Naive thymus-derived CD4-positive, alpha-beta T cell (primary cell): ENCODE results near the gene ALDOA. TPM values are rescaled to one million over a fixed set of nuclear protein-coding genes. Genes with fewer than 3 reads are reported as not detected.

Source experiments
- ATAC-seq: fragments of 150-1000 bp; cut with Tn5 transposase; 2 replicates; pipeline ENCODE4 v1.10.0; 2021; ENCODE audit warnings: mild to moderate bottlenecking, moderate library complexity
- CTCF ChIA-PET: fragments of 350-600 bp; sonication (Branson Sonifier 250); formaldehyde crosslinking; loops from one replicate; lab custom pipeline; 2021; ENCODE audit warnings: antibody characterized with exemption; lab: Charles Lee
- POLR2A ChIA-PET: fragments of 350-600 bp; sonication (Branson Sonifier 250); formaldehyde crosslinking; loops from one replicate; lab custom pipeline; 2021; ENCODE audit warnings: antibody characterized with exemption, inconsistent platforms; lab: Charles Lee
- DNase-seq, 9 donors: peaks; one replicate each; pipeline versions ENCODE4 v3.0.0 to v3.0.0-alpha.2; 2020 to 2022; ENCODE audit warnings: mixed read lengths in 1 of 9
- H3K27ac ChIP-seq: one replicate; pipeline ENCODE4 v1.7.0; 2013; ENCODE audit warnings: mild to moderate bottlenecking, low read depth, low read length, moderate library complexity
- H3K27me3 ChIP-seq, 2 donors: one replicate each; pipeline ENCODE4 v1.7.0; 2013; ENCODE audit warnings: low read length in 2 of 2, mild to moderate bottlenecking in 2 of 2, moderate library complexity in 2 of 2; ENCODE audit not compliant: control insufficient read depth in 2 of 2, insufficient read depth in 2 of 2
- H3K36me3 ChIP-seq, 3 experiments: 1 replicate in 2 of 3; 2 replicates in 1 of 3; pipeline ENCODE4 v1.7.0; 2013; ENCODE audit warnings: low read length in 3 of 3, mild to moderate bottlenecking in 3 of 3, moderate library complexity in 1 of 3; ENCODE audit not compliant: insufficient read depth in 3 of 3, control insufficient read depth in 2 of 3
- H3K4me1 ChIP-seq, 2 donors: one replicate each; pipeline ENCODE4 v1.7.0; 2013; ENCODE audit warnings: low read length in 2 of 2, mild to moderate bottlenecking in 2 of 2, moderate library complexity in 1 of 2; ENCODE audit not compliant: control insufficient read depth in 2 of 2, insufficient read depth in 2 of 2
- H3K4me3 ChIP-seq: 2 replicates; pipeline ENCODE4 v1.7.0; 2013; ENCODE audit warnings: mild to moderate bottlenecking, low read length
- H3K9me3 ChIP-seq, 3 experiments: 1 replicate in 2 of 3; 2 replicates in 1 of 3; pipeline ENCODE4 v1.7.0; 2013; ENCODE audit warnings: low read length in 3 of 3; ENCODE audit not compliant: control insufficient read depth in 2 of 3
- H3K27ac Mint-ChIP-seq, 9 donors: one replicate each; pipeline ENCODE4 v1.8.0; 2020 to 2022; ENCODE audit warnings: mixed read lengths in 9 of 9, mild to moderate bottlenecking in 8 of 9, moderate library complexity in 5 of 9, inconsistent platforms in 2 of 9
- H3K27me3 Mint-ChIP-seq, 5 donors: one replicate each; pipeline ENCODE4 v1.8.0; 2021 to 2022; ENCODE audit warnings: mixed read lengths in 5 of 5, mild to moderate bottlenecking in 1 of 5
- H3K36me3 Mint-ChIP-seq, 5 donors: one replicate each; pipeline ENCODE4 v1.8.0; 2020 to 2022; ENCODE audit warnings: mixed read lengths in 5 of 5, mild to moderate bottlenecking in 3 of 5, inconsistent platforms in 1 of 5
- H3K4me1 Mint-ChIP-seq, 7 donors: one replicate each; pipeline ENCODE4 v1.8.0; 2020 to 2022; ENCODE audit warnings: mixed read lengths in 7 of 7, mild to moderate bottlenecking in 3 of 7, inconsistent platforms in 1 of 7
- H3K4me3 Mint-ChIP-seq, 10 donors: one replicate each; pipeline ENCODE4 v1.8.0; 2020 to 2022; ENCODE audit warnings: mild to moderate bottlenecking in 10 of 10, mixed read lengths in 10 of 10, moderate library complexity in 6 of 10, inconsistent platforms in 2 of 10
- H3K9me3 Mint-ChIP-seq, 11 donors: one replicate each; pipeline ENCODE4 v1.8.0; 2020 to 2022; ENCODE audit warnings: mixed read lengths in 11 of 11, mild to moderate bottlenecking in 4 of 11, inconsistent platforms in 1 of 11, moderate library complexity in 1 of 11
- intact Hi-C, 2 donors: fragments of 100-400 bp; cut with micrococcal nuclease; formaldehyde crosslinking; loops; one replicate each; pipeline ENCODE4 v1.15.1; 2023
- polyA plus RNA-seq, 2 donors: library from polyadenylated mRNA; unstranded; fragments of 300-500 nt; fragmentation: Illumina TruSeq; gene quantifications; one replicate each; pipeline ENCODE4 v1.2.3, GENCODE V29; 2021
- total RNA-seq, 6 experiments: library from RNA in 5 of 6; stranded (reverse) in 5 of 6; gene quantifications; 1 replicate in 5 of 6; 2 replicates in 1 of 6; pipeline ENCODE4 v1.2.3 and lab custom pipeline; 2021 to 2026

The ALDOA gene
- total and polyA plus RNA-seq, 7 experiments from 2014 or later: 356 to 1,619 (median 627) TPM

GRCh38 chr16:30054959-30055553, 10.5 kb upstream of the ALDOA start:
- CTCF ChIA-PET: interaction anchor here (0.6 to 1.9 kb wide), 8 partner anchors 10 to 1199 kb away, joined by 3 to 10 read pairs (median 4); partner anchors contain the start of genes ALDOA and TLCD3B
- intact Hi-C loops: loop anchor here (1.0 to 5.0 kb wide), 2 partner anchors 13 to 37 kb away; partner anchors contain the start of gene TBX6 (in 1 of the 2)
- Mint-ChIP-seq H3K36me3 (no peaks in the 10 kb centered on the region), H3K27me3 (no peaks in the 10 kb centered on the region), H3K9me3 (peaks cover 0 to 1% (median 0%) of the 10 kb centered on the region in 11 donors), H3K4me1 (peaks cover 6 to 35% (median 24%) of the 10 kb centered on the region in 7 donors), H3K27ac (peak overlapping the region in 8 of 9 donors; percentile 16 to 82 (median 70)), H3K4me3 (peak overlapping the region; percentile 11 to 88 (median 58))
- H3K4me3 ChIP-seq: no peak overlapping the region
- no peaks in the 10 kb centered on the region for H3K27me3 ChIP-seq
- ATAC-seq: peak; percentile 75
- peak in 7 of 9 donors; percentile 31 to 63 (median 40) for DNase-seq
- H3K36me3 ChIP-seq: no peaks in the 10 kb centered on the region
- peaks cover 4 to 5% of the 10 kb centered on the region in 2 donors for H3K4me1 ChIP-seq
- no peaks in the 10 kb centered on the region for H3K9me3 ChIP-seq
- POLR2A ChIA-PET: interaction anchor here (0.6 to 7.7 kb wide), 8 partner anchors 8 to 574 kb away, joined by 3 to 48 read pairs (median 3); partner anchors contain the start of genes ALDOA, CORO1A and YPEL3
- H3K27ac ChIP-seq: no peak overlapping the region

DNA sequence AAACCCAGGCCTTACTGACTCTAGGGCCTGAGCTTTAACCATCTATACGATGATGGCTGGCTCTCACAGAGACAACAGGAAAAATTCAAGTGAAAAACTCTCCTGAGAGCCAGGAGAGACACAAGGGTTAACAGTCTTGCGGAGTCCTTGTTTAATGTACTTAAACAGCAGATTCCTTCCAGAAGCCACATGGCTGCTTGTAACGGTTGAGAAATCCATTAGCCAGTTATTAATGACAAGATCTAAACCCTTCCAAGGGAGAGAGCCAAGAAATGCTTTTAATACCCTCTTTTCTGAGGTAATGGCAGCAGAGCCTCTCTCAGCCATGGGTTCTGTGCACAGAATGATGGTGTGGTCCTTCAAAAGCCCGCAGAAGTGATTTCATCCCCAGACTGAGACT, 5.2 kb upstream of the ALDOA start:
- Histone ChIP-seq H3K9me3 (no peaks in the 10 kb centered on the region), H3K27ac (no peak overlapping the region), H3K27me3 (no peaks in the 10 kb centered on the region), H3K36me3 (peaks cover 0 to 7% (median 0%) of the 10 kb centered on the region in 3 experiments), H3K4me3 (no peak overlapping the region), H3K4me1 (peaks cover 0 to 8% of the 10 kb centered on the region in 2 donors)
- intact Hi-C loops: loop anchor here in 1 of 2 donors (10.0 kb wide), 1 partner anchor 344 kb away; the partner anchor contains the start of gene ZNF771
- ATAC-seq: no peak
- peak overlapping the region in 1 of 10 donors; percentile 73 for H3K4me3 Mint-ChIP-seq
- H3K9me3 Mint-ChIP-seq: no peaks in the 10 kb centered on the region
- H3K4me1 Mint-ChIP-seq: peaks cover 2 to 10% (median 8%) of the 10 kb centered on the region in 7 donors
- no peak for DNase-seq
- no peaks in the 10 kb centered on the region for H3K27me3 Mint-ChIP-seq
- POLR2A ChIA-PET: interaction anchor here (1.0 kb wide), 1 partner anchor 659 kb away, joined by 4 read pairs; no protein-coding TSS in a partner anchor
- H3K27ac Mint-ChIP-seq: peak overlapping the region in 3 of 9 donors; percentile 31 to 72 (median 31)
- H3K36me3 Mint-ChIP-seq: peaks cover 0 to 1% (median 0%) of the 10 kb centered on the region in 5 donors
- CTCF ChIA-PET: no interaction called here

- intact Hi-C loops: loop anchor here in 1 of 2 donors (10.0 kb wide), 1 partner anchor 344 kb away; the partner anchor contains the start of gene ZNF771
- H3K27me3 ChIP-seq: no peaks in the 10 kb centered on the region
- peaks cover 2 to 9% (median 7%) of the 10 kb centered on the region in 7 donors for H3K4me1 Mint-ChIP-seq
- H3K4me3 ChIP-seq: no peak overlapping the region
- H3K9me3 Mint-ChIP-seq: no peaks in the 10 kb centered on the region
- ChIA-PET CTCF (interaction anchor here (1.3 kb wide), 1 partner anchor 349 kb away, joined by 3 read pairs; no protein-coding TSS in a partner anchor), POLR2A (interaction anchor here (1.1 to 1.6 kb wide), 3 partner anchors 28 to 122 kb away, joined by 3 to 5 read pairs (median 3); partner anchors contain the start of gene CORO1A)
- H3K36me3 ChIP-seq: peaks cover 0 to 12% (median 0%) of the 10 kb centered on the region in 3 experiments
- H3K4me3 Mint-ChIP-seq: no peak overlapping the region
- H3K27ac ChIP-seq: no peak overlapping the region
- H3K36me3 Mint-ChIP-seq: peaks cover 0 to 1% (median 0%) of the 10 kb centered on the region in 5 donors
- H3K27ac Mint-ChIP-seq: peak overlapping the region in 3 of 9 donors; percentile 31 to 72 (median 31)
- no peak for ATAC-seq
- no peak for DNase-seq
- H3K27me3 Mint-ChIP-seq: no peaks in the 10 kb centered on the region
- no peaks in the 10 kb centered on the region for H3K9me3 ChIP-seq
- H3K4me1 ChIP-seq: peaks cover 0 to 8% of the 10 kb centered on the region in 2 donors
Observed at GRCh38 chr16:30060836-30061554, 4.6 kb upstream of the ALDOA start.

- Histone ChIP-seq H3K27me3 (no peaks in the 10 kb centered on the region), H3K4me1 (peaks cover 13 to 24% of the 10 kb centered on the region in 2 donors), H3K27ac (peak overlapping the region; percentile 83), H3K36me3 (peaks cover under 1 to 28% (median 4%) of the 10 kb centered on the region in 3 experiments), H3K9me3 (no peaks in the 10 kb centered on the region), H3K4me3 (peak overlapping the region; percentile 94)
- ChIA-PET POLR2A (interaction anchor here (0.6 to 6.3 kb wide), 11 partner anchors 8 to 1184 kb away, joined by 3 to 94 read pairs (median 4); partner anchors contain the start of genes CORO1A, PAGR1, TAOK2 and TBX6), CTCF (interaction anchor here (0.7 to 1.9 kb wide), 3 partner anchors 12 to 308 kb away, joined by 3 to 8 read pairs (median 4); partner anchors contain the start of gene PPP4C)
- intact Hi-C loops: loop anchor here in 1 of 2 donors (10.0 kb wide), 1 partner anchor 341 kb away; the partner anchor contains the start of gene ZNF771
- Mint-ChIP-seq H3K27me3 (no peaks in the 10 kb centered on the region), H3K4me3 (peak overlapping the region; percentile 96 to 100 (median 99)), H3K36me3 (peaks cover 0 to 18% (median 9%) of the 10 kb centered on the region in 5 donors), H3K9me3 (no peaks in the 10 kb centered on the region), H3K27ac (peak overlapping the region; percentile 30 to 99 (median 98)), H3K4me1 (peaks cover 16 to 27% (median 21%) of the 10 kb centered on the region in 7 donors)
- ATAC-seq (no peak), DNase-seq (no peak)
Observed at GRCh38 chr16:30063278-30063892, 2.2 kb upstream of the ALDOA start.

GRCh38 chr16:30063893-30064728, 1.4 kb upstream of the ALDOA start:
- ChIA-PET POLR2A (interaction anchor here (0.7 to 6.3 kb wide), 22 partner anchors 9 to 595 kb away, joined by 3 to 159 read pairs (median 6); partner anchors contain the start of genes CORO1A, KCTD13, PAGR1 and PPP4C), CTCF (interaction anchor here (0.6 to 1.9 kb wide), 5 partner anchors 9 to 344 kb away, joined by 3 to 8 read pairs (median 4); partner anchors contain the start of genes PPP4C and ZNF771)
- H3K36me3 Mint-ChIP-seq: peaks cover 0 to 25% (median 13%) of the 10 kb centered on the region in 5 donors
- Histone ChIP-seq H3K9me3 (no peaks in the 10 kb centered on the region), H3K4me1 (peaks cover 13 to 30% of the 10 kb centered on the region in 2 donors), H3K27me3 (no peaks in the 10 kb centered on the region), H3K4me3 (peak overlapping the region; percentile 94), H3K27ac (peak overlapping the region; percentile 83), H3K36me3 (peaks cover 7 to 35% (median 10%) of the 10 kb centered on the region in 3 experiments)
- peak overlapping the region; percentile 90 to 99 (median 98) for H3K27ac Mint-ChIP-seq
- H3K4me1 Mint-ChIP-seq: peaks cover 16 to 34% (median 27%) of the 10 kb centered on the region in 7 donors
- ATAC-seq (peak; percentile 32), DNase-seq (peak; percentile 30 to 72 (median 69))
- peak overlapping the region; percentile 96 to 100 (median 99) for H3K4me3 Mint-ChIP-seq
- intact Hi-C loops: loop anchor here (1.0 to 10.0 kb wide), 7 partner anchors 11 to 595 kb away; partner anchors contain the start of genes MAPK3 (in 2 of the 2), FBRS (in 1 of the 2) and ZNF771 (in 1 of the 2)
- no peaks in the 10 kb centered on the region for H3K9me3 Mint-ChIP-seq
- no peaks in the 10 kb centered on the region for H3K27me3 Mint-ChIP-seq
